ENCODE results near the gene NPFFR2.

Gene NPFFR2

DNA sequence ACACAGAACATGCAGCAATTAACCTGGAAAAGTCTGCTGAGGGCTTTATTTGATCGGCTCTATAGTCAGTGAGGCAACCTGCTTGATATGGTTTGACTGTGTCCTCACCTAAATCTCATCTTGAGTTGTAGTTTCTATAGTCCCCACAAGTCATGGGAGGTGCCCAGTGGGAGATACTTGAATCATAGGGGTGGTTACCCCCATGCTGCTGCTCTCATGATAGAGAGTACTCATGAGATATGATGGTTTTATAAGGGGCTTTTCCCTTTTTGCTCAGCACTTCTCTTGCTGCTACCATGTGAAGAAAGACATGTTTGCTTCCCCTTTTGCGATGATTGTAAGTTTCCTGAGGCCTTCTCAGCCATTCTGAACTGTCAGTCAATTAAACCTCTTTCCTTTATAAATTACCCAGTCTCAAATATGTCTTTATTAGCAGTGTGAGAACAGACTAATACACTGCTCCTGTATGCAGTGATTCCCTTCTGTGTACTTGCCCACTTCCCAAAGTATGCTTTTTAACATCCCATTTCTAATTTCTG, 78.2 kb downstream of the NPFFR2 start:
- TF ChIP-seq, protein P1, sequence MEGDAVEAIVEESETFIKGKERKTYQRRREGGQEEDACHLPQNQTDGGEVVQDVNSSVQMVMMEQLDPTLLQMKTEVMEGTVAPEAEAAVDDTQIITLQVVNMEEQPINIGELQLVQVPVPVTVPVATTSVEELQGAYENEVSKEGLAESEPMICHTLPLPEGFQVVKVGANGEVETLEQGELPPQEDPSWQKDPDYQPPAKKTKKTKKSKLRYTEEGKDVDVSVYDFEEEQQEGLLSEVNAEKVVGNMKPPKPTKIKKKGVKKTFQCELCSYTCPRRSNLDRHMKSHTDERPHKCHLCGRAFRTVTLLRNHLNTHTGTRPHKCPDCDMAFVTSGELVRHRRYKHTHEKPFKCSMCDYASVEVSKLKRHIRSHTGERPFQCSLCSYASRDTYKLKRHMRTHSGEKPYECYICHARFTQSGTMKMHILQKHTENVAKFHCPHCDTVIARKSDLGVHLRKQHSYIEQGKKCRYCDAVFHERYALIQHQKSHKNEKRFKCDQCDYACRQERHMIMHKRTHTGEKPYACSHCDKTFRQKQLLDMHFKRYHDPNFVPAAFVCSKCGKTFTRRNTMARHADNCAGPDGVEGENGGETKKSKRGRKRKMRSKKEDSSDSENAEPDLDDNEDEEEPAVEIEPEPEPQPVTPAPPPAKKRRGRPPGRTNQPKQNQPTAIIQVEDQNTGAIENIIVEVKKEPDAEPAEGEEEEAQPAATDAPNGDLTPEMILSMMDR (IDR thresholded peaks at IDR 0.05; ENCODE audit: low read depth, low read length, missing control alignments): no peak
- in situ Hi-C loops (cut with HindIII; ENCODE audit: low sequenced_read_pairs): no loop called here
- H3K4me3 ChIP-seq (ENCODE audit: low read depth, low read length): no peak overlapping the region
- no peak for DNase-seq (ENCODE audit: low read depth)

DNA sequence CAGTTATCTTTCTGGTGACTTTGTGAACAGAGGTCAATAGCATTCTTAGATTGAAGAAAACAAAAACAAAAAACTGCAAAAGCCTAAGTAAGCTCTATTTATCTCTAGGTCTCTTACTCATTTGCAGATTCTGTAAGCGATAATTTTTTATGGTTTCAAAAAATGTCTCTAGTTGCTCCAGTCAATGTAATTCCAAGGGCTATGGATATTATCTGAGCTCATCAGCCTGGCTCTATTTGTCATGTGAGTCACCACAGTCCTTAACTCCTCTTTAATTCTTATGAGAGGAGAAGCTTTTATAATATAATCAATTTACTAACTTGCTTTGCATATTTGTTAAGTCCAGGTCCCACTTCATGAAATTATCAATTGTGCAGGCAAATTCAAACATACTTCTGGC, 79.1 kb downstream of the NPFFR2 start:
- TF ChIP-seq, protein P1 (IDR thresholded peaks at IDR 0.05; ENCODE audit: low read depth, low read length, missing control alignments): no peak
- no peak for DNase-seq (ENCODE audit: low read depth)
- H3K4me3 ChIP-seq (ENCODE audit: low read depth, low read length): no peak overlapping the region
- in situ Hi-C loops (cut with HindIII; ENCODE audit: low sequenced_read_pairs): no loop called here

DNA sequence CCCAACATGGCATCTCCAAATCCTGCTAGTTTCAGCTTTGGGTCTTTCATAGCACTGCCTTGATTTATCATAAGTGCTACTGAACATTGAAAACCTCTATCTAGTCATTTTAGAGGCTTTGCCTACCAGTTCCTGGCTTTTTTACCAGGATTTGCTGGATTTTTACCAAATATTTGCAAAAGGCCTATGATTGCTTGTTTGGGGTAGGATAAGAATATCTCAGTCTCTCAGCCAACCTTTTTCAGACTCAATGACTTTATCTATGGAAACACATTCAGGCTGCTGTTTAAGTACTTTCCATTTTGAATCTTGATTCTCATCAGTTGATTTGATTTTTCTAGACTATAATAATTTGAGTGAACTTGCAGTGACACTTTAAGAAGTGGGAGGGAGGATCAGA, 80.1 kb downstream of the NPFFR2 start:
- H3K4me3 ChIP-seq (ENCODE audit: low read depth, low read length): no peak overlapping the region
- TF ChIP-seq, protein P1 (IDR thresholded peaks at IDR 0.05; ENCODE audit: low read depth, low read length, missing control alignments): no peak
- in situ Hi-C loops (cut with HindIII; ENCODE audit: low sequenced_read_pairs): no loop called here
- no peak for DNase-seq (ENCODE audit: low read depth)

DNA sequence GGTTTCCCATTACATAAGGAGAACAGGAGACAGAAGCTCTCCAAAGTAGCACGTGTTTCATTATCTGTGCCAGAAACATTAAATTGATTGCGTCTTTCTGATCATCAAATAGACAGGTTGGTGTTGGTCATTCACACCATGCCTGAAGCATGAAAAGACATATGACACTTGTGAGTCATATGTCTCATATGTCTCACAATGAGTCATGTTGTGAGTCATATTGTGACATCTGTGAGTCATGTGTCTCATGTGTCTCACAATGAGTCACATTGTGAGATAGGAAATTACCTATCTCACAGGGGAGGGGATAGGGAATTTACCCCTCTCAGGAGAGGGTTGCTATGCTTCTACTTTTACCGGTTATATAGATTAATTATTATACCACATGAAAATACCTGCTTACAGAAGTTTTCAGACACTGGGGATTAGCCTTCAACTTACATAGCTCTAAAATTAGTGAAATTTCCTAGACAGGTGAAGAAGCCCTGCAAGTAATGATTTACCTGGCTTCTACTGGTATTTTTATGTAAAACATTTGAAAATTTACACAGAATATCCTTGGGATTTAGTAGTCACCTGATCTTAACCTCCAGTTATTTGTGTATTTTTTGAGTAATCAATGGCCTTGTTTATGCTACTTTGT, 80.8 kb downstream of the NPFFR2 start:
- DNase-seq (ENCODE audit: low read depth): peak; percentile 22
- TF ChIP-seq, protein P1 (IDR thresholded peaks at IDR 0.05; ENCODE audit: low read depth, low read length, missing control alignments): no peak
- in situ Hi-C loops (cut with HindIII; ENCODE audit: low sequenced_read_pairs): no loop called here
- H3K4me3 ChIP-seq (ENCODE audit: low read depth, low read length): no peak overlapping the region

DNA sequence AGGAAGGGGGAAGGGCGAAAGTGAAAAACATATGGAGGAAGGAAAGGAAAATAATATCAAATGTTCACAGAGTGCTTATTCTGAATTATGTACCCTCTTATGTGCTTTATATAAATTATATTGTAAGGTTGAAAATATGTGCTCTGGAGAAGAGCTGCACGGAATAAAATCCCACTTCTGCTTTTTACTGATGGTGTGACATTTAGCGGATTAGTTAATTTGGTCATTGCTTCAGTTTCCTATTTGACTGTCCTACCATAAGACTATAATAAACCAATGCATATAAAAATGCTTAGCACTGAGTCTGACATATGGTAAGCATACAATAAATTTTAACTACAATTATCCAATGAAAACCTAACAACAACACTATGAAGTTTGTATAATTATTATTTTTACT, 86.2 kb downstream of the NPFFR2 start:
- no peak for DNase-seq (ENCODE audit: low read depth)
- no peak overlapping the region for H3K4me3 ChIP-seq (ENCODE audit: low read depth, low read length)
- TF ChIP-seq, protein P1 (IDR thresholded peaks at IDR 0.05; ENCODE audit: low read depth, low read length, missing control alignments): no peak
- in situ Hi-C loops (cut with HindIII; ENCODE audit: low sequenced_read_pairs): no loop called here

DNA sequence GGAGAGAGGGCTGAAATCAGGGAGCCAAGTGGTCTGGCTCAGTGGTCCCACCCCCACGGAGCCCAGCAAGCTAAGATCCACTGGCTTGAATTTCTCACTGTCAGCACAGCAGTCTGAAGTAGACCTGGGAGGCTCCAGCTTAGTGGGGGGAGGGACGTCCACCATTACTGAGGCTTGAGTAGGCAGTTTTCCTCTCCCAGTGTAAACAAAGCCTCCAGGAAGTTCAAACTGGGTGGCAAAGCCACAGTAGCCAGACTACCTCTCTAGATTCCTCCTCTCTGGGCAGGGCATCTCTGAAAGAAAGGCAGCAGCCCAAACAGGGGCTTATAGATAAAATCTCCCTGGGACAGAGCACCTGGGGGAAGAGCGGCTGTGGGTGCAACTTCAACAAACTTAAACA, 88.1 kb downstream of the NPFFR2 start:
- in situ Hi-C loops (cut with HindIII; ENCODE audit: low sequenced_read_pairs): no loop called here
- no peak overlapping the region for H3K4me3 ChIP-seq (ENCODE audit: low read depth, low read length)
- DNase-seq (ENCODE audit: low read depth): no peak
- TF ChIP-seq, protein P1 (IDR thresholded peaks at IDR 0.05; ENCODE audit: low read depth, low read length, missing control alignments): no peak

Measured in astrocyte of the cerebellum (primary cell).